H1 (cell line): ENCODE data around the gene SFRP5. TPM values are rescaled to one million over a fixed set of nuclear protein-coding genes. Genes with fewer than 3 reads are reported as not detected.

ENCODE experiments used
- CTCF ChIA-PET: fragments of 300-600 bp; sonication (Branson Sonifier 250); formaldehyde crosslinking; loops from one replicate; lab custom pipeline; 2021; ENCODE audit not compliant: partially characterized antibody; lab: Charles Lee
- POLR2A ChIA-PET: fragments of 300-600 bp; sonication (Branson Sonifier 250); formaldehyde crosslinking; loops from one replicate; lab custom pipeline; 2021; ENCODE audit warnings: inconsistent platforms; ENCODE audit not compliant: partially characterized antibody; lab: Charles Lee
- DNase-seq, 2 experiments: peaks; one replicate each; pipeline versions ENCODE4 v3.0.0 to v3.0.0-alpha.2; 2010 to 2022; ENCODE audit warnings: low spot score in 2 of 2, low read depth in 1 of 2, mixed read lengths in 1 of 2
- FAIRE-seq: peaks from 2 replicates; lab custom pipeline; 2011; peaks lifted over from hg19 to GRCh38; lab: Jason Lieb, UNC
- H2AFZ ChIP-seq: 2 replicates; pipeline ENCODE4 v1.8.1; 2012; ENCODE audit warnings: low read length, inconsistent platforms
- H2AK5ac ChIP-seq: 2 replicates; pipeline ENCODE4 v1.6.1; 2013; ENCODE audit warnings: low read depth, low read length
- H2BK120ac ChIP-seq: replicated peaks from 2 replicates; pipeline ENCODE3; 2013; ENCODE audit warnings: low read depth, low read length, inconsistent platforms
- H2BK12ac ChIP-seq: 2 replicates; pipeline ENCODE4 v1.6.1; 2013; ENCODE audit warnings: low read depth, low read length
- H2BK15ac ChIP-seq: 2 replicates; pipeline ENCODE4 v1.6.1; 2013; ENCODE audit warnings: low read length
- H2BK20ac ChIP-seq: 2 replicates; pipeline ENCODE4 v1.6.1; 2013; ENCODE audit warnings: low read length
- H2BK5ac ChIP-seq: 2 replicates; pipeline ENCODE4 v1.6.1; 2013; ENCODE audit warnings: low read depth, low read length
- H3K14ac ChIP-seq: 2 replicates; pipeline ENCODE4 v1.6.1; 2013; ENCODE audit warnings: inconsistent platforms; ENCODE audit not compliant: insufficient read length
- H3K18ac ChIP-seq: 2 replicates; pipeline ENCODE4 v1.6.1; 2013; ENCODE audit warnings: low read length; ENCODE audit errors: extremely low read depth
- H3K23ac ChIP-seq: 2 replicates; pipeline ENCODE4 v1.6.1; 2013; ENCODE audit warnings: inconsistent platforms; ENCODE audit not compliant: insufficient read length
- H3K23me2 ChIP-seq: 2 replicates; pipeline ENCODE4 v1.6.1; 2013; ENCODE audit warnings: low read depth, low read length
- H3K27ac ChIP-seq: 2 replicates; pipeline ENCODE4 v1.6.1; 2011; ENCODE audit warnings: low read depth, low read length, inconsistent platforms
- H3K27me3 ChIP-seq, 4 experiments: replicated peaks in 1 of 4; 1 replicate in 1 of 4; 2 replicates in 3 of 4; pipeline versions ENCODE4 v1.6.1 to v1.8.1; 2011 to 2013; ENCODE audit warnings: low read length in 3 of 4, mild to moderate bottlenecking in 3 of 4, inconsistent platforms in 2 of 4, mixed read lengths in 2 of 4, moderate library complexity in 1 of 4; ENCODE audit not compliant: control insufficient read depth in 3 of 4, insufficient read depth in 3 of 4; ENCODE audit errors: extremely low read depth in 1 of 4
- H3K36me3 ChIP-seq, 4 experiments: 2 replicates each; pipeline versions ENCODE4 v1.6.1 to v1.8.1; 2011 to 2013; ENCODE audit warnings: mild to moderate bottlenecking in 4 of 4, low read length in 3 of 4, moderate library complexity in 2 of 4, control low read depth in 1 of 4, inconsistent platforms in 1 of 4; ENCODE audit not compliant: insufficient read depth in 4 of 4, control insufficient read depth in 2 of 4
- H3K4ac ChIP-seq: replicated peaks from 2 replicates; pipeline ENCODE3; 2013; ENCODE audit warnings: low read length, low read depth, mixed read lengths, inconsistent platforms; ENCODE audit not compliant: insufficient read length
- H3K4me1 ChIP-seq, 4 experiments: replicated peaks in 1 of 4; 1 replicate in 1 of 4; 2 replicates in 3 of 4; pipeline versions ENCODE4 v1.6.1 to v1.8.1; 2011 to 2013; ENCODE audit warnings: low read length in 3 of 4, inconsistent platforms in 2 of 4, mixed read lengths in 1 of 4; ENCODE audit not compliant: insufficient read depth in 4 of 4, control insufficient read depth in 3 of 4
- H3K4me2 ChIP-seq, 2 experiments: 2 replicates each; pipeline versions ENCODE4 v1.6.1 to v1.8.1; 2011 to 2013; ENCODE audit warnings: low read depth in 2 of 2, low read length in 2 of 2, control low read depth in 1 of 2, inconsistent platforms in 1 of 2, mild to moderate bottlenecking in 1 of 2; ENCODE audit not compliant: insufficient read depth in 1 of 2
- H3K4me3 ChIP-seq, 4 experiments: fragments of 200-600, 300-600 bp in 1 of 4; sonication (generic), shearing (Covaris generic), sonication (Bioruptor Twin) in 1 of 4; 2 replicates each; pipeline versions ENCODE4 v1.5.1 to v1.8.1; 2011 to 2016; ENCODE audit warnings: low read length in 4 of 4, low read depth in 3 of 4, control low read depth in 2 of 4, inconsistent platforms in 2 of 4, mild to moderate bottlenecking in 2 of 4, mixed read lengths in 1 of 4, moderate library complexity in 1 of 4; ENCODE audit not compliant: insufficient read depth in 2 of 4; ENCODE audit errors: extremely low read depth in 1 of 4
- H3K56ac ChIP-seq: replicated peaks from 2 replicates; pipeline ENCODE3; 2013; ENCODE audit warnings: low read depth, mild to moderate bottlenecking, mixed read lengths, low read length, inconsistent platforms; ENCODE audit not compliant: insufficient read length
- H3K79me1 ChIP-seq: 2 replicates; pipeline ENCODE4 v1.6.1; 2013; ENCODE audit warnings: low read depth, low read length, control low read depth
- H3K79me2 ChIP-seq, 2 experiments: 2 replicates each; pipeline versions ENCODE4 v1.6.1 to v1.8.1; 2012 to 2013; ENCODE audit warnings: low read length in 2 of 2, mild to moderate bottlenecking in 2 of 2, inconsistent platforms in 1 of 2; ENCODE audit not compliant: insufficient read depth in 2 of 2, control insufficient read depth in 1 of 2
- H3K9ac ChIP-seq, 4 experiments: replicated peaks in 1 of 4; 1 replicate in 1 of 4; 2 replicates in 3 of 4; pipeline versions ENCODE4 v1.6.1 to v1.8.1; 2011 to 2013; ENCODE audit warnings: low read depth in 3 of 4, low read length in 3 of 4, control low read depth in 2 of 4, mild to moderate bottlenecking in 2 of 4, moderate library complexity in 2 of 4, inconsistent platforms in 1 of 4; ENCODE audit errors: extremely low read depth in 1 of 4
- H3K9me3 ChIP-seq, 2 experiments: 2 replicates each; pipeline versions ENCODE4 v1.6.1 to v1.8.1; 2012 to 2013; ENCODE audit warnings: mild to moderate bottlenecking in 2 of 2, moderate library complexity in 2 of 2, control low read depth in 1 of 2, inconsistent platforms in 1 of 2, low read depth in 1 of 2, low read length in 1 of 2, mixed read lengths in 1 of 2; ENCODE audit not compliant: insufficient read depth in 2 of 2
- H4K20me1 ChIP-seq, 2 experiments: replicated peaks in 1 of 2; 2 replicates each; pipeline versions ENCODE3 to v1.8.1; 2011 to 2013; ENCODE audit warnings: inconsistent platforms in 2 of 2, low read length in 2 of 2, mild to moderate bottlenecking in 1 of 2; ENCODE audit not compliant: insufficient read depth in 2 of 2, control insufficient read depth in 1 of 2
- H4K5ac ChIP-seq: 2 replicates; pipeline ENCODE4 v1.6.1; 2013; ENCODE audit warnings: low read length, low read depth, mixed read lengths, inconsistent platforms; ENCODE audit not compliant: insufficient read length
- H4K8ac ChIP-seq: 2 replicates; pipeline ENCODE4 v1.8.0; 2013; ENCODE audit warnings: mild to moderate bottlenecking, moderate library complexity, low read length, inconsistent platforms; ENCODE audit not compliant: insufficient read depth; ENCODE audit errors: extremely low read depth
- H4K91ac ChIP-seq: replicated peaks from 2 replicates; pipeline ENCODE3; 2013; ENCODE audit warnings: low read length, mixed read lengths, inconsistent platforms; ENCODE audit not compliant: insufficient read length
- BACH1 ChIP-seq: IDR thresholded peaks from 2 replicates; pipeline ENCODE4 v1.6.1; 2012; ENCODE audit warnings: low read length, improper control_type of control experiment
- CHD2 ChIP-seq: IDR thresholded peaks from 2 replicates; pipeline ENCODE4 v1.6.1; 2012; ENCODE audit warnings: low read length, improper control_type of control experiment
- FOSL1 ChIP-seq: IDR thresholded peaks from 2 replicates; pipeline ENCODE4 v1.6.1; 2011; ENCODE audit warnings: mild to moderate bottlenecking, low read depth, low read length, moderate library complexity; ENCODE audit not compliant: insufficient read depth
- GTF2F1 ChIP-seq: IDR thresholded peaks from 2 replicates; pipeline ENCODE4 v1.6.1; 2012; ENCODE audit warnings: low read depth, low read length, improper control_type of control experiment, borderline replicate concordance
- HDAC2 ChIP-seq, 2 experiments: fragments of 300-600 bp in 1 of 2; sonication (generic) in 1 of 2; IDR thresholded peaks; 2 replicates each; pipeline ENCODE4 v1.6.1; 2011 to 2012; ENCODE audit warnings: low read depth in 2 of 2, low read length in 2 of 2, mild to moderate bottlenecking in 2 of 2, moderate library complexity in 2 of 2, borderline replicate concordance in 1 of 2, inconsistent platforms in 1 of 2
- JUN ChIP-seq: IDR thresholded peaks from 2 replicates; pipeline ENCODE4 v1.6.1; 2011; ENCODE audit warnings: low read depth, mild to moderate bottlenecking, improper control_type of control experiment, low read length
- RNF2 ChIP-seq: fragments of 200-900, 300-1000 bp; sonication (generic); IDR thresholded peaks from 2 replicates; pipeline ENCODE4 v1.7.1; 2016; ENCODE audit warnings: borderline replicate concordance, low read depth, mild to moderate bottlenecking, antibody characterized with exemption, low read length; ENCODE audit not compliant: poor library complexity, severe bottlenecking; ENCODE audit errors: missing control alignments
- SAP30 ChIP-seq: fragments of 300-600 bp; sonication (generic); IDR thresholded peaks from 2 replicates; pipeline ENCODE4 v1.7.1; 2012; ENCODE audit warnings: low read length, moderate library complexity, mild to moderate bottlenecking, inconsistent platforms; ENCODE audit not compliant: insufficient read depth, insufficient replicate concordance
- TAF1 ChIP-seq: IDR thresholded peaks from 2 replicates; pipeline ENCODE4 v1.6.1; 2011; ENCODE audit warnings: mild to moderate bottlenecking, low read depth, low read length
- TAF7 ChIP-seq: optimal IDR thresholded peaks from 2 replicates; pipeline ENCODE3; 2011; ENCODE audit warnings: low read depth, mild to moderate bottlenecking, inconsistent platforms, low read length, moderate library complexity, borderline replicate concordance
- WGBS, 2 experiments: shearing (Covaris generic) in 1 of 2; methylation state at CpG; one replicate each; pipeline versions ENCODE4 v1.1.6 to v1.1.7; 2013 to 2015; ENCODE audit warnings: low lambda C conversion rate in 2 of 2, mixed read lengths in 2 of 2, inconsistent platforms in 1 of 2, low coverage in 1 of 2, missing lambda C conversion rate in 1 of 2; ENCODE audit not compliant: insufficient replicate concordance in 2 of 2, insufficient coverage in 1 of 2, insufficient read length in 1 of 2; ENCODE audit errors: extremely low coverage in 1 of 2, missing lambda C conversion rate in 1 of 2; 5-methylcytosine and 5-hydroxymethylcytosine counted together
- polyA plus RNA-seq, 7 experiments: library from polyadenylated mRNA; depleted of rRNA in 3 of 7; stranded (reverse) in 5 of 7; unstranded in 2 of 7; fragments of >200 nt in 5 of 7; fragments of 200-250 nt in 2 of 7; gene quantifications; 1 replicate in 5 of 7; 2 replicates in 1 of 7; 4 replicates in 1 of 7; pipeline versions ENCODE4 v1.2.1 to v1.2.3, GENCODE V29; 2011 to 2013; ENCODE audit warnings: missing spikeins in 2 of 7, mixed read lengths in 2 of 7
- total RNA-seq: library from RNA; stranded (reverse); fragmentation: NEBNext Ultra II Directional; extraction: Animal tissue kit (Norgen Biotek cat#: 25700); gene quantifications from 2 replicates; pipeline ENCODE4 v1.2.1, GENCODE V29; 2021
- TF ChIP-seq, protein P1 (sequence below): IDR thresholded peaks from 2 replicates; pipeline ENCODE4 v1.6.1; 2012; ENCODE audit warnings: low read length, inconsistent platforms

The SFRP5 gene
- total and polyA plus RNA-seq, 2 of the 8 experiments (the other 6 are each of a cell fraction or from before 2014, with no cell fraction given) = 3.9 to 5.9 TPM

DNA sequence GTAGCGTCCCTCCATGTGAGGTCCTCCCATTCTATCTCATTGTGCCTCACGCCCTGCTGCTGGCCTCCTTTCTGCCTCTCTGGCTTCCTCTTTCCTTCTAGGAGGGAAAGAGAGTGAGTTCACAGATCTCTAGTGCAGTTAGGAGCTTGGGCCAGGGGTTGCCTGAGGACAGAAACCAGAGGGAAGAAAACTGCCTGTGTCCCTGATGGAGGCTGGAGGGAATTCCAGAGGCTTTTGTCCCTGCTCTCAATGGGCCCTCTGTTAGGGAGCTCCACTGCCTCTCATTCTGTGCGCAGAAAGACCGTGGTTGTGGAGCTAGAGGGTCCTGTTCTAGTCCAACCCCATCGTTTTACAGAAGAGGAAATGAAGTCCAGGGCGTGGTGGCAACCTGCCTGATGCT, 53.6 kb downstream of the SFRP5 start:
- Histone ChIP-seq H2BK5ac (no peak overlapping the region), H2BK20ac (no peak overlapping the region), H3K14ac (no peak overlapping the region), H3K4me3 (no peak overlapping the region), H4K8ac (peak overlapping the region; percentile 21; the same call in 1 of the 2 replicates), H3K9me3 (no peaks in the 10 kb centered on the region), H2BK120ac (no peak overlapping the region), H2BK15ac (no peak overlapping the region), H3K79me2 (peaks cover 0 to 5% of the 10 kb centered on the region in 2 experiments; a peak in 1 of 4 replicates), H2AFZ (no peak overlapping the region), H3K18ac (no peak overlapping the region), H3K4ac (no peak overlapping the region), H3K56ac (no peak overlapping the region), H3K23ac (no peak overlapping the region), H3K4me1 (peaks cover 0 to 15% (median 8%) of the 10 kb centered on the region in 4 experiments; a peak in 6 of 7 replicates), H3K4me2 (no peak overlapping the region; a peak in 1 of 4 replicates), H2AK5ac (no peak overlapping the region), H4K91ac (no peak overlapping the region), H3K79me1 (0 out of 2 replicates have a peak, but pooled peaks cover 2% of the 10 kb centered on the region), H3K27me3 (no peaks in the 10 kb centered on the region), H4K20me1 (no peaks in the 10 kb centered on the region), H3K36me3 (peaks cover 0 to 16% (median 4%) of the 10 kb centered on the region in 4 experiments; a peak in 3 of 8 replicates), H3K23me2 (peaks cover 10% of the 10 kb centered on the region; the same call in 1 of the 2 replicates), H4K5ac (no peak overlapping the region), H2BK12ac (no peak overlapping the region), H3K9ac (no peak overlapping the region), H3K27ac (no peak overlapping the region)
- POLR2A ChIA-PET = interaction anchor here (0.8 to 12.5 kb wide), 5 partner anchors 10 to 35 kb away, joined by 3 to 234 read pairs (median 6); partner anchors contain the start of genes AVPI1 and ZFYVE27
- CTCF ChIA-PET = interaction anchor here (0.6 to 20.9 kb wide), 6 partner anchors 12 to 273 kb away, joined by 3 to 773 read pairs (median 58); partner anchors contain the start of gene ZFYVE27
- FAIRE-seq = no peak
- WGBS, 2 experiments = 91% methylated on average over 6 of the region's 6 CpGs; no CpG with 5 or more reads in 1 of the 2 experiments
- no peak for DNase-seq
- TF ChIP-seq, protein P1, sequence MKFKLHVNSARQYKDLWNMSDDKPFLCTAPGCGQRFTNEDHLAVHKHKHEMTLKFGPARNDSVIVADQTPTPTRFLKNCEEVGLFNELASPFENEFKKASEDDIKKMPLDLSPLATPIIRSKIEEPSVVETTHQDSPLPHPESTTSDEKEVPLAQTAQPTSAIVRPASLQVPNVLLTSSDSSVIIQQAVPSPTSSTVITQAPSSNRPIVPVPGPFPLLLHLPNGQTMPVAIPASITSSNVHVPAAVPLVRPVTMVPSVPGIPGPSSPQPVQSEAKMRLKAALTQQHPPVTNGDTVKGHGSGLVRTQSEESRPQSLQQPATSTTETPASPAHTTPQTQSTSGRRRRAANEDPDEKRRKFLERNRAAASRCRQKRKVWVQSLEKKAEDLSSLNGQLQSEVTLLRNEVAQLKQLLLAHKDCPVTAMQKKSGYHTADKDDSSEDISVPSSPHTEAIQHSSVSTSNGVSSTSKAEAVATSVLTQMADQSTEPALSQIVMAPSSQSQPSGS = no peak
- TF ChIP-seq TAF1 (no peak), TAF7 (no peak), BACH1 (no peak), SAP30 (no peak), CHD2 (no peak), JUN (no peak), GTF2F1 (no peak), HDAC2 (IDR thresholded peaks at IDR 0.05; ENCODE audit: borderline replicate concordance in 1 of 2, low read depth in 2 of 2, low read length in 2 of 2) (no peak), RNF2 (no peak), FOSL1 (no peak)
